Lung (tissue), 12 donors: ENCODE data around the gene PC. TPM values are rescaled to one million over a fixed set of nuclear protein-coding genes. Genes with fewer than 3 reads are reported as not detected.

Experiments used
- ATAC-seq: fragments of 200-7000 bp; cut with Tn5 transposase; one replicate; pipeline ENCODE4 v1.9.1; 2020; ENCODE audit warnings: moderate number of reproducible peaks; ENCODE audit not compliant: insufficient read depth, low FRiP score
- DNase-seq, 3 donors: peaks; one replicate each; pipeline ENCODE4 v3.0.0-alpha.2; 2013 to 2017
- H3K27ac ChIP-seq, 2 donors: one replicate each; pipeline ENCODE4 v1.5.1; 2013; ENCODE audit warnings: mild to moderate bottlenecking in 2 of 2, moderate library complexity in 2 of 2, control low read depth in 1 of 2, inconsistent platforms in 1 of 2, low read depth in 1 of 2, low read length in 1 of 2
- H3K27me3 ChIP-seq, 3 donors: one replicate each; pipeline ENCODE4 v1.5.1; 2013; ENCODE audit warnings: low read length in 2 of 3; ENCODE audit not compliant: control insufficient read depth in 3 of 3, insufficient read depth in 3 of 3
- H3K36me3 ChIP-seq, 4 donors: one replicate each; pipeline ENCODE4 v1.5.1; 2013; ENCODE audit warnings: low read length in 4 of 4, mild to moderate bottlenecking in 1 of 4, moderate library complexity in 1 of 4; ENCODE audit not compliant: control insufficient read depth in 4 of 4, insufficient read depth in 4 of 4
- H3K4me1 ChIP-seq, 5 donors: one replicate each; pipeline ENCODE4 v1.5.1; 2013; ENCODE audit warnings: low read length in 5 of 5, mild to moderate bottlenecking in 2 of 5, moderate library complexity in 1 of 5; ENCODE audit not compliant: control insufficient read depth in 5 of 5, insufficient read depth in 5 of 5
- H3K4me3 ChIP-seq: one replicate; pipeline ENCODE4 v1.5.1; 2013; ENCODE audit warnings: mild to moderate bottlenecking, control low read depth, moderate library complexity
- H3K9ac ChIP-seq, 2 donors: one replicate each; pipeline ENCODE4 v1.5.1; 2013; ENCODE audit warnings: low read length in 2 of 2, control low read depth in 1 of 2; ENCODE audit not compliant: insufficient read depth in 1 of 2
- H3K9me3 ChIP-seq, 4 donors: one replicate each; pipeline ENCODE4 v1.5.1; 2013; ENCODE audit warnings: low read length in 3 of 4, mild to moderate bottlenecking in 1 of 4, moderate library complexity in 1 of 4; ENCODE audit not compliant: control insufficient read depth in 4 of 4, insufficient read depth in 3 of 4
- CTCF ChIP-seq: IDR thresholded peaks from 2 replicates; pipeline ENCODE4 v1.5.1; 2012; ENCODE audit warnings: mild to moderate bottlenecking; ENCODE audit errors: control extremely low read depth, extremely low read depth
- WGBS, 2 donors: extraction: QIAGEN DNeasy Blood & Tissue Kit; methylation state at CpG; one replicate each; pipeline ENCODE4 v1.1.7; 2013; 5-methylcytosine and 5-hydroxymethylcytosine counted together
- polyA plus RNA-seq, 2 donors: library from polyadenylated mRNA; stranded (reverse); fragments of 200-250 nt; gene quantifications; one replicate each; pipeline ENCODE4 v1.2.1, GENCODE V29; 2013
- total RNA-seq, 2 donors: library from RNA; depleted of rRNA in 1 of 2; stranded (reverse); fragments of >200 nt in 1 of 2; gene quantifications; one replicate each; pipeline ENCODE4 v1.2.1, GENCODE V29; 2014 to 2021
- donor health status: control.
- donor health status: control.
- donor health status: Bipolar disorder and iron deficiency.
- donor health status: healthy.
- donor health status: DM: yes; HTN: yes; CAD: no.

The PC gene
- total and polyA plus RNA-seq, 4 donors, result 5.5 to 32.5 (median 12.0) TPM

- TF ChIP-seq CTCF, result no peak
- Histone ChIP-seq H3K9ac (no peak overlapping the region), H3K27ac (no peak overlapping the region), H3K36me3 (no peaks in the 10 kb centered on the region), H3K9me3 (no peaks in the 10 kb centered on the region), H3K4me1 (peaks cover 0 to 10% (median 9%) of the 10 kb centered on the region in 5 donors), H3K4me3 (no peak overlapping the region), H3K27me3 (no peaks in the 10 kb centered on the region)
- ATAC-seq (no peak), DNase-seq (peak; percentile 56 to 85 (median 69))
- 77 to 79% methylated on average over 14 of the region's 14 CpGs for WGBS, 2 donors
Observed at GRCh38 chr11:66906061-66906733, 52.0 kb downstream of the PC start.

- H3K9ac ChIP-seq, result no peak overlapping the region
- ATAC-seq, result no peak
- H3K36me3 ChIP-seq, result no peaks in the 10 kb centered on the region
- 88 to 100% methylated on average over 4 of the region's 4 CpGs for WGBS, 2 donors
- peaks cover 0 to 10% (median 9%) of the 10 kb centered on the region in 5 donors for H3K4me1 ChIP-seq
- no peaks in the 10 kb centered on the region for H3K27me3 ChIP-seq
- H3K9me3 ChIP-seq, result no peaks in the 10 kb centered on the region
- H3K27ac ChIP-seq, result no peak overlapping the region
- no peak overlapping the region for H3K4me3 ChIP-seq
- TF ChIP-seq CTCF, result no peak
- no peak for DNase-seq
Observed at GRCh38 chr11:66905631-66906030, 52.6 kb downstream of the PC start.

- Histone ChIP-seq H3K9ac (no peak overlapping the region), H3K27me3 (no peaks in the 10 kb centered on the region), H3K36me3 (no peaks in the 10 kb centered on the region), H3K9me3 (no peaks in the 10 kb centered on the region), H3K4me3 (no peak overlapping the region), H3K27ac (no peak overlapping the region), H3K4me1 (peaks cover 0 to 10% (median 9%) of the 10 kb centered on the region in 5 donors)
- 91% methylated on average over 8 of the region's 8 CpGs for WGBS, 2 donors
- no peak for TF ChIP-seq CTCF
- DNase-seq (no peak), ATAC-seq (no peak)
Observed at GRCh38 chr11:66904981-66905521, 53.1 kb downstream of the PC start.
